MM.1S (cell line): ENCODE data around the gene CREM.

Experiments used
- CTCF ChIP-seq: fragments of 300-600 bp; sonication (generic); IDR thresholded peaks from 2 replicates; pipeline ENCODE4 v1.5.1; 2016; ENCODE audit warnings: antibody characterized with exemption, low read length, mixed read lengths
- EZH2 ChIP-seq: fragments of 300-600 bp; sonication (generic); optimal IDR thresholded peaks from 2 replicates; pipeline ENCODE3; 2017; ENCODE audit warnings: low read depth, mild to moderate bottlenecking, antibody characterized with exemption, low read length, mixed read lengths
- EZH2phosphoT487 ChIP-seq: fragments of 300-600 bp; sonication (generic); IDR thresholded peaks from 2 replicates; pipeline ENCODE4 v1.6.1; 2018; ENCODE audit warnings: antibody characterized with exemption, low read length

DNA sequence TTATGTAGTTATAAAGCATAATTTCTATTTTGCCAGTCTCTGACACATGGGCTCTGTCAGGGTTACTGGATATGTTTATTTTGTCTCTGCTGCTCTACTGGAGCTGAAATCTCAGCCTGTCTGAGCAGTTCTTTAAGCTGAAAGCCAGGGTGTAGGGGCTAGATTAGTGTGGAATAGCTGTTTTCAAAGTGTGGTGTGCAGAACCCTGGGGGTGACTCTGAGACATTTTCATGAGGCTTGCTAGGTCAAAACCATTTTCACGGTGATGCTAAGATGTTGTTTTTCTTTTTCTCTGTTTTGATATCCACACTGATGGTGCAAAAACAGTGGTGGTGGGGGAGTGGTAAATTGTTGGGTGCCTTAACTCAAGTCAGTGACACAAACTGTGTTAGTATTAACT lies 45.5 kb downstream of the CREM start:
- TF ChIP-seq CTCF, result no peak
- no peak for TF ChIP-seq EZH2
- no peak for TF ChIP-seq EZH2phosphoT487
